Psoas muscle (tissue), 8 donors: ENCODE results near the gene MAPKAP1. TPM values are rescaled to one million over a fixed set of nuclear protein-coding genes. Genes with fewer than 3 reads are reported as not detected.

Source experiments
- ATAC-seq, 4 donors: fragments of 200-7000 bp; cut with Tn5 transposase; one replicate each; pipeline ENCODE4 v1.9.1; 2020; ENCODE audit warnings: moderate library complexity in 3 of 4, mild to moderate bottlenecking in 2 of 4
- DNase-seq, 2 donors: peaks; one replicate each; pipeline ENCODE4 v3.0.0-alpha.2; 2020
- H3K27ac ChIP-seq: fragments of 200-600 bp; one replicate; pipeline ENCODE4 v1.8.0; 2022
- H3K27me3 ChIP-seq, 3 donors: fragments of 200-600 bp in 1 of 3; one replicate each; pipeline versions ENCODE4 v1.6.1 to v1.8.0; 2013 to 2022; ENCODE audit warnings: low read length in 2 of 3, mild to moderate bottlenecking in 2 of 3, moderate library complexity in 1 of 3; ENCODE audit not compliant: insufficient read depth in 3 of 3
- H3K36me3 ChIP-seq, 2 donors: fragments of 200-600 bp in 1 of 2; one replicate each; pipeline versions ENCODE4 v1.6.1 to v1.8.0; 2013 to 2022; ENCODE audit warnings: low read depth in 1 of 2, mild to moderate bottlenecking in 1 of 2, moderate library complexity in 1 of 2; ENCODE audit not compliant: insufficient read depth in 1 of 2
- H3K4me1 ChIP-seq: fragments of 200-600 bp; one replicate; pipeline ENCODE4 v1.8.0; 2022
- H3K4me3 ChIP-seq: fragments of 200-600 bp; one replicate; pipeline ENCODE4 v1.8.0; 2022; ENCODE audit warnings: mild to moderate bottlenecking
- H3K9me3 ChIP-seq: fragments of 200-600 bp; one replicate; pipeline ENCODE4 v1.8.0; 2022
- CTCF ChIP-seq: fragments of 200-600 bp; IDR thresholded peaks from one replicate; pipeline ENCODE4 v1.8.0; 2022; ENCODE audit warnings: antibody characterized with exemption
- WGBS, 3 donors: extraction: QIAGEN DNeasy Blood & Tissue Kit; methylation state at CpG; one replicate each; pipeline versions ENCODE4 v1.1.6 to v1.1.7; 2013; 5-methylcytosine and 5-hydroxymethylcytosine counted together
- intact Hi-C, 2 donors: fragments of 100-400 bp; cut with DNase I; formaldehyde crosslinking; loops; one replicate each; pipeline versions ENCODE4 v1.11.0 to v1.14.2; 2022
- polyA plus RNA-seq, 3 donors: library from polyadenylated mRNA; stranded (reverse); fragments of 200-250 nt; gene quantifications; one replicate each; pipeline ENCODE4 v1.2.3, GENCODE V29; 2013
- total RNA-seq, 4 donors: library from RNA; stranded (reverse); fragmentation: NEBNext Ultra II Directional in 2 of 4; extraction: Animal tissue kit (Norgen Biotek cat#: 25700) in 2 of 4; gene quantifications; one replicate each; pipeline versions ENCODE4 v1.2.1 to v1.2.4, GENCODE V29; 2021 to 2023
- donor health status: healthy with polysubstance abuse.
- donor health status: DM: no; HTN: no; CAD: no; lungs with moderate emphysema.
- donor health status: Bipolar disorder and iron deficiency.
- donor health status: healthy.
- donor health status: DM: yes; HTN: yes; CAD: no.
- donor health status: DM: no; HTN: no; CAD: no.
- donor health status: DM: no; HTN: no; CAD: no.
- donor health status: DM: yes; HTN: yes; CAD: no.

Gene MAPKAP1
- total and polyA plus RNA-seq, 7 donors, result 64.2 to 124 (median 90.4) TPM

DNA sequence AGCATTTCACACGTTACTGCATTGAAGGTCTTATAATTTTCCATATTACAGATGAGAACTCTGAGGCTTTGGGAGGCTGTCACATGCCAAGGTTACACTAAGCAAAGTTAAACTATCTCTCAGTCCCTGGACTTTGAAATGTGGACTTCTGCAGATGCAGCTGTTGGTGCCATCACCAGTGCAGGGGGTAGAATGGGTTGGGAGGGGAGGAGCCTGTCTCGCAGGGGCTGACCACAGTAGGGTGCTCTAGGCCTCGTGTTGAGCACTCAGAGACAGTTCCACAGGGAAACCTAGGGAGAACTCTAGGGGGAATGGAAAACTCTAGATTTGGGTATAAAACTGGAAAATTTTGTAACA lies 220.9 kb downstream of the MAPKAP1 start:
- 69 to 79% (median 75%) methylated on average over 3 of the region's 3 CpGs for WGBS, 3 donors
- peaks cover 0 to 26% of the 10 kb centered on the region in 2 donors for H3K36me3 ChIP-seq
- H3K9me3 ChIP-seq, result no peaks in the 10 kb centered on the region
- no peaks in the 10 kb centered on the region for H3K27me3 ChIP-seq
- intact Hi-C loops, result no loop called here
- ATAC-seq (peak in 3 of 4 donors; percentile 33 to 61 (median 58)), DNase-seq (no peak)
- H3K4me3 ChIP-seq, result no peak overlapping the region
- no peak for TF ChIP-seq CTCF
- peaks cover 5% of the 10 kb centered on the region for H3K4me1 ChIP-seq
- H3K27ac ChIP-seq, result no peak overlapping the region

- Histone ChIP-seq H3K27me3 (no peaks in the 10 kb centered on the region), H3K4me3 (no peak overlapping the region), H3K4me1 (peaks cover 5% of the 10 kb centered on the region), H3K27ac (no peak overlapping the region), H3K36me3 (peaks cover 0 to 28% of the 10 kb centered on the region in 2 donors), H3K9me3 (no peaks in the 10 kb centered on the region)
- intact Hi-C loops, result no loop called here
- DNase-seq, result no peak
- no peak for ATAC-seq
- WGBS, 3 donors, result 81 to 87% (median 81%) methylated on average over 5 of the region's 5 CpGs
- no peak for TF ChIP-seq CTCF
Observed at GRCh38 chr9:125485471-125486151, 221.4 kb downstream of the MAPKAP1 start.

DNA sequence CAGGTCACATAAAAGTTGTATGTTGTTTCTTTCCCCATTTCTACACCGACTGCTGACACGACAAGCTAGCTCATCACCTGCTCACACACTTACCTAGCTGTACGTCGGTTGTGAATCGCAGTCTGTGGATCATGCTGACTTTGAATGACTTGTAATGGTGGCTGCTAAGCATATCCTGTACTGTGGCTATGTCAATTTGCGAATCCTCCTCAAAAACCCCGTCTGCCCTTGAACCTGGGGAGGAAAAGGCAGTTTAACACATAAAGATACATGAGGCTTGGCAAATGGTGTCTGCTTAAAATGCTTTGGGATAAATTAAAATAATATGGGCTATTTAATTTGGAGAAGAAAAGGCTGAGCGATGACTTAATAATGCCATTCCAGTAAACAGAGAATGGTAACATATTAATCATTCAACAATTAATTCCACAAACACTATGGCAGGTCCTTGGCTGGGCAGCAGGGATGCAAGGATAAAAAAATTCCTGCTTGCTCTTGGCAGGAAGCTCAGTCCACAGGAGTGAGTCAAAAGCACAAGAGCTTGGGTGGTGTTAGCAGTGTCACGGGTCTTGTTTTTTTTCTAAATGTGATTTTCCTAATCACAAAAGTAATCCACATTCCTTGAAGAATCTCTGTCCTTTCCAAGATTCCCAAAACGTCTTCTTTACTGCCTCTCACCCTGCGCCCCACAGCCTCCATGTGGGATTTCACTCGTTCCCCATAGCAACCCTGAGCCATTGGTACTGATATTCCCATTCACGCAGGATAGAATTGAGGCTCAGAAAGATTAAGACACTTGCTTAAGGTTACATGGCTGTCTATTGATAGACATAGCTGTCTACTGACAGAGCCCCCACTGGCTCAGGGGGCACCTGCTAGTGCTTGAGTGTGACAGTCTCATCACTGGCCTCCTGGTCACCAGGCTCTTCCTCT lies 222.4 kb downstream of the MAPKAP1 start:
- intact Hi-C loops, result no loop called here
- peak in 1 of 2 donors; percentile 25 for DNase-seq
- Histone ChIP-seq H3K9me3 (no peaks in the 10 kb centered on the region), H3K27me3 (no peaks in the 10 kb centered on the region), H3K4me3 (no peak overlapping the region), H3K36me3 (peaks cover 0 to 35% of the 10 kb centered on the region in 2 donors), H3K27ac (no peak overlapping the region), H3K4me1 (peaks cover 5% of the 10 kb centered on the region)
- ATAC-seq, result peak in 1 of 4 donors; percentile 31
- 92 to 95% (median 93%) methylated on average over 13 of the region's 13 CpGs for WGBS, 3 donors
- TF ChIP-seq CTCF, result no peak

DNA sequence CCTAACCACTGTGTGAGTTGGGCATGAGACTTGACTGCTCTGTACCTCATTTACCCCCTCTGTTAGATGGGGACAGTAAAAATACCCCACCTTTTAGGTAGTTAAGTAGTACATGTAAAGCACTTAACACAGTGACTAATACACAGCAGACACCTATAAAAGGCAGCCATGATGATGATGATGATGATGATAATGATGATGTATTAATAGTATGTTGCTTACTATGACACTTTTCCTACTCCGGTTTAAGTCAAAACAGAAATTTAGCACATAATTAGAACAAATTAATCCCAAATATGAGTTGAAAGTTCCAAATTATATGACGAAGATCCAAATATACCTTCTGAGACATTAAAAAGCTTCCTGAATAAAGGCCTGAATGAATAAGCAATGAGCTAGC lies 223.3 kb downstream of the MAPKAP1 start:
- Histone ChIP-seq H3K4me3 (no peak overlapping the region), H3K27me3 (no peaks in the 10 kb centered on the region), H3K27ac (no peak overlapping the region), H3K4me1 (peaks cover 5% of the 10 kb centered on the region), H3K36me3 (peaks cover 0 to 38% of the 10 kb centered on the region in 2 donors), H3K9me3 (no peaks in the 10 kb centered on the region)
- no peak for TF ChIP-seq CTCF
- DNase-seq (no peak), ATAC-seq (no peak)
- WGBS, 3 donors, result 95 to 97% (median 96%) methylated on average over 2 of the region's 2 CpGs
- intact Hi-C loops, result no loop called here
